ENCODE measurements around the gene APCDD1L.

Gene APCDD1L

DNA sequence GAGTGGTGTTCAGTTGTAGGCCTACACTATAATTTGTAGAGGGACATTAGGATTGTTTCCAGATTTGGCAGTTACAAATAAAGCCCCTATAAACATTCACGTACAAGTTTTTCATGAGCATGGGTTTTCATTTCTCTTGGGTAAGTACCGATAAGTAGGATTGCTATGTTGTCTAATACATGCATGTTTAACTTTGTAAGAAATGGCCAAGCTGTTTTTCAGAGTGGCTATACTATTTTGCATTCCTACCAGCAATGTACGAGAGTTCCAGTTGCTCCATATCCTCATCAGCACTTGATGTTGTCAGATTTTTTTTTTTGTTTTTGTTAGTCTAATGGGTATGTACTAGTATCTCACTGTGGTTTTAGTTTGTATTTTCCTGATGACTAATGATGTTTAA is 11.2 kb upstream of the APCDD1L start:
- no peak overlapping the region for H2AFZ ChIP-seq (ENCODE audit: low read length)
- H3K9me2 ChIP-seq (replicated peaks; ENCODE audit: low read depth, low read length) = no peaks in the 10 kb centered on the region
- no peaks in the 10 kb centered on the region for H3K27me3 ChIP-seq (ENCODE audit: insufficient read depth, low read length, poor library complexity, severe bottlenecking)
- no peaks in the 10 kb centered on the region for H4K20me1 ChIP-seq (ENCODE audit: insufficient read depth, low read length, poor library complexity, severe bottlenecking)
- H3K4me1 ChIP-seq (ENCODE audit: insufficient read depth, low read length, poor library complexity, severe bottlenecking) = no peaks in the 10 kb centered on the region
- no peak overlapping the region for H3K9ac ChIP-seq (ENCODE audit: low read depth, low read length, poor library complexity, severe bottlenecking)
- no peaks in the 10 kb centered on the region for H3K79me2 ChIP-seq (ENCODE audit: insufficient read depth, low read length)
- no peaks in the 10 kb centered on the region for H3K36me3 ChIP-seq (ENCODE audit: insufficient read depth, low read length)
- TF ChIP-seq, protein P1, sequence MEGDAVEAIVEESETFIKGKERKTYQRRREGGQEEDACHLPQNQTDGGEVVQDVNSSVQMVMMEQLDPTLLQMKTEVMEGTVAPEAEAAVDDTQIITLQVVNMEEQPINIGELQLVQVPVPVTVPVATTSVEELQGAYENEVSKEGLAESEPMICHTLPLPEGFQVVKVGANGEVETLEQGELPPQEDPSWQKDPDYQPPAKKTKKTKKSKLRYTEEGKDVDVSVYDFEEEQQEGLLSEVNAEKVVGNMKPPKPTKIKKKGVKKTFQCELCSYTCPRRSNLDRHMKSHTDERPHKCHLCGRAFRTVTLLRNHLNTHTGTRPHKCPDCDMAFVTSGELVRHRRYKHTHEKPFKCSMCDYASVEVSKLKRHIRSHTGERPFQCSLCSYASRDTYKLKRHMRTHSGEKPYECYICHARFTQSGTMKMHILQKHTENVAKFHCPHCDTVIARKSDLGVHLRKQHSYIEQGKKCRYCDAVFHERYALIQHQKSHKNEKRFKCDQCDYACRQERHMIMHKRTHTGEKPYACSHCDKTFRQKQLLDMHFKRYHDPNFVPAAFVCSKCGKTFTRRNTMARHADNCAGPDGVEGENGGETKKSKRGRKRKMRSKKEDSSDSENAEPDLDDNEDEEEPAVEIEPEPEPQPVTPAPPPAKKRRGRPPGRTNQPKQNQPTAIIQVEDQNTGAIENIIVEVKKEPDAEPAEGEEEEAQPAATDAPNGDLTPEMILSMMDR (conservative IDR thresholded peaks at IDR 0.05; ENCODE audit: low read length) = no peak
- TF ChIP-seq EZH2phosphoT487 (IDR thresholded peaks at IDR 0.05; ENCODE audit: borderline replicate concordance) = no peak
- H3F3A ChIP-seq (ENCODE audit: low read depth) = no peaks in the 10 kb centered on the region
- H3K4me2 ChIP-seq (ENCODE audit: low read depth, low read length, poor library complexity, severe bottlenecking) = no peak overlapping the region
- H3K4me3 ChIP-seq (ENCODE audit: low read length, poor library complexity, severe bottlenecking) = no peak overlapping the region
- peaks cover 12% of the 10 kb centered on the region; the same call in 1 of the 2 replicates for H3K9me3 ChIP-seq (ENCODE audit: insufficient read depth, low read depth, low read length)

- Histone ChIP-seq H3K4me3 (ENCODE audit: low read length, poor library complexity, severe bottlenecking) (no peak overlapping the region), H3K9me2 (replicated peaks; ENCODE audit: low read depth, low read length) (no peaks in the 10 kb centered on the region), H3K9ac (ENCODE audit: low read depth, low read length, poor library complexity, severe bottlenecking) (no peak overlapping the region), H3K4me2 (ENCODE audit: low read depth, low read length, poor library complexity, severe bottlenecking) (no peak overlapping the region), H4K20me1 (ENCODE audit: insufficient read depth, low read length, poor library complexity, severe bottlenecking) (no peaks in the 10 kb centered on the region), H3F3A (ENCODE audit: low read depth) (no peaks in the 10 kb centered on the region), H3K4me1 (ENCODE audit: insufficient read depth, low read length, poor library complexity, severe bottlenecking) (no peaks in the 10 kb centered on the region), H3K36me3 (ENCODE audit: insufficient read depth, low read length) (no peaks in the 10 kb centered on the region), H3K27me3 (ENCODE audit: insufficient read depth, low read length, poor library complexity, severe bottlenecking) (no peaks in the 10 kb centered on the region), H3K79me2 (ENCODE audit: insufficient read depth, low read length) (no peaks in the 10 kb centered on the region), H2AFZ (ENCODE audit: low read length) (no peak overlapping the region), H3K9me3 (ENCODE audit: insufficient read depth, low read depth, low read length) (peaks cover 7% of the 10 kb centered on the region; the same call in 1 of the 2 replicates)
- TF ChIP-seq EZH2phosphoT487 (IDR thresholded peaks at IDR 0.05; ENCODE audit: borderline replicate concordance) = no peak
- TF ChIP-seq, protein P1 (conservative IDR thresholded peaks at IDR 0.05; ENCODE audit: low read length) = no peak
Measured at GRCh38 chr20:58524814-58525213, 9.6 kb upstream of the APCDD1L start.

DNA sequence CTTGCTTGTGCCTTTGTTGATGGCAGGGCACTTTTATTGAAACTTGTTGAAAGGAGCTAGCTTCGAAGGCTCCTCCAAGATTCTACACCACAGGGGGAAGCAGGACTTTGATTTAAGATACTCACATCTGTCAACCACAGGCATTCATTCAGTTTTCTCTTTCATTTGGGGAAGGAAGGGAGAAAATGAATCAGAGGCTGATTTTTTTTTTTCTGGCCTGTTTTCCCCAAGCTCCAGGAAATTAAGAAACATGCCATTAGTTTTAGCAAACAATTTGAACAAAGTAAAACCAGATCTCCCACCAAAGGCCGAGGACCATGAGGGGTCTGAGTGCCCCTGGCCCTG is 8.7 kb upstream of the APCDD1L start:
- TF ChIP-seq, protein P1 (conservative IDR thresholded peaks at IDR 0.05; ENCODE audit: low read length) = no peak
- no peaks in the 10 kb centered on the region for H3K27me3 ChIP-seq (ENCODE audit: insufficient read depth, low read length, poor library complexity, severe bottlenecking)
- H3F3A ChIP-seq (ENCODE audit: low read depth) = no peaks in the 10 kb centered on the region
- no peak overlapping the region for H3K4me3 ChIP-seq (ENCODE audit: low read length, poor library complexity, severe bottlenecking)
- H2AFZ ChIP-seq (ENCODE audit: low read length) = no peak overlapping the region
- H3K79me2 ChIP-seq (ENCODE audit: insufficient read depth, low read length) = no peaks in the 10 kb centered on the region
- H3K9me2 ChIP-seq (replicated peaks; ENCODE audit: low read depth, low read length) = no peaks in the 10 kb centered on the region
- peaks cover 7% of the 10 kb centered on the region; the same call in 1 of the 2 replicates for H3K9me3 ChIP-seq (ENCODE audit: insufficient read depth, low read depth, low read length)
- no peaks in the 10 kb centered on the region for H3K4me1 ChIP-seq (ENCODE audit: insufficient read depth, low read length, poor library complexity, severe bottlenecking)
- H3K4me2 ChIP-seq (ENCODE audit: low read depth, low read length, poor library complexity, severe bottlenecking) = no peak overlapping the region
- H4K20me1 ChIP-seq (ENCODE audit: insufficient read depth, low read length, poor library complexity, severe bottlenecking) = no peaks in the 10 kb centered on the region
- H3K36me3 ChIP-seq (ENCODE audit: insufficient read depth, low read length) = no peaks in the 10 kb centered on the region
- no peak overlapping the region for H3K9ac ChIP-seq (ENCODE audit: low read depth, low read length, poor library complexity, severe bottlenecking)

Measured in Loucy (cell line).